ENCODE results near the gene ZG16.
"Not testable (repeated sequence)": the region's sequence is repeated elsewhere in the genome, so short reads cannot be mapped to it uniquely, and the experiment has no call there.

ZG16 gene

GRCh38 chr16:29790183-29790948 is 12.3 kb downstream of the ZG16 start, which contains the start of gene KIF22:
Gene KIF22, plus strand, starts transcription at chr16:29790751. Its CDS starts 9 bp downstream, at chr16:29790760.
- peak; percentile 99 for DNase-seq

- no peak for DNase-seq
Measured at GRCh38 chr16:29790949-29791844, 13.1 kb downstream of the ZG16 start.

DNA sequence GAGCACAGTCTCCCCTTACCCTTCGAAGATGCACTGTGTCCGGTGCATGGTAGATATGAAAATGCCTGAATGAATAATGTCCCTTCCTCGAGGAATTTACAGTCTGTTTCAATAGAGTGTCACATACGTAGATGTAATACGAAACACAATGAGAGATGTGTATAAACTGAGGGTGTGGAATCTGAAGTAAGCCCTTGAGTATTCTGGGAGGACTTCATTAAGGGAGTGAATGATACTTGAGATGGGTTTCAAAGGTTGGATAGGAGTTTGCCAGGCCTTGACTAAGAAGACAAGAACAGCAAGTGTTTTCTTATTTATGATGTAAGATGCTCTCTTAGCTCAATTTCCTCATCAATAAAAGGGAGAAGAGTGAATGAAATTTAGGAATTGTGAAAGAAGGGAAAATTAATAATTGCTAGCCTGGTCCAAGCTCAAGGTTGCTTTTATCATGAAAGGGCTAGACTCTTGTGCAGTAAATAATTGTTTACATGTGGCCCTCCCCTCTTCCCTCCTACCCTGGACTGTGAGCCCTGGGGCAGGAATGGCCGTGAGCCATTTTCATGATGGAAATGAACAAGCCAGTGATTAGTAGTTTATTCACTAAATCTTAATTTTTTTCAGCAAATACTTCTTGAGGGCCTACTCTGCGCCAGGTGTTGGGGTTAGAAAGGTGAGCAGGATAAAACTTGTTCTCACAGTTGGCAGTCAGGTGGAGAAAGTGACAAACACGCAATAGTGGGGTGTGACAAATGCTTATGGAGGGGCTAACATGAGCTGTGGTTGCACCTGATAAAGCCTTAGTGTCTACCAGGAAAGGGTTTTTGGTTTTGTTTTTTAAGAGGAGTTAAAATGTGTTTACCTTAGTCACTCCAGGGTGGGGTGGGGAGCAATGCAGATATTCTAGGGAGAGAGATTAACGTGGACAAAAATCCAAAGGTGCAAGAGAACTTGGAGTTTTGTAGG is 14.1 kb downstream of the ZG16 start:
- DNase-seq: no peak

GRCh38 chr16:29793153-29793552 is 15.1 kb downstream of the ZG16 start:
- DNase-seq: not testable (repeated sequence)

GRCh38 chr16:29794231-29794710 is 16.2 kb downstream of the ZG16 start:
- DNase-seq: no peak

DNA sequence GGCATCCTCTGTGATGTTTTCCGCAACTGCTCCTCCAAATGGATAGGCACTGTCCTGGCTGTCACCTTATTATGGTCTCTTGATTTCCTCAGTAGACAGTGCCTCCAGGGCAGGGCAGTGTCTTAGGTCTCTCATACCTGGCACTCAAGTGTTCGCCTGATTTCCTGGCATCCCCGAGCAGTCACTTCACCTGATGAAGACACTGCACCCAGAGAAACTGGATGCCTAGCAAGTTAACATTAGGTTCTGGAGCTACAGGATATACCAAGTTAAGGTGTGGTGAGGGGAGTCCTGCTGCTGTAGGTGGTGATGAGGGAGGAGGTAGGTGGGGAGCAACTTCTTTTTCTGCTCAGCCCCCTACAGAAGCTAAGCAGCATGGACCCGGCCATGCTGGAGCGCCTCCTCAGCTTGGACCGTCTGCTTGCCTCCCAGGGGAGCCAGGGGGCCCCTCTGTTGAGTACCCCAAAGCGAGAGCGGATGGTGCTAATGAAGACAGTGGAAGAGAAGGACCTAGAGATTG is 24.4 kb downstream of the ZG16 start:
- no peak for DNase-seq

DNA sequence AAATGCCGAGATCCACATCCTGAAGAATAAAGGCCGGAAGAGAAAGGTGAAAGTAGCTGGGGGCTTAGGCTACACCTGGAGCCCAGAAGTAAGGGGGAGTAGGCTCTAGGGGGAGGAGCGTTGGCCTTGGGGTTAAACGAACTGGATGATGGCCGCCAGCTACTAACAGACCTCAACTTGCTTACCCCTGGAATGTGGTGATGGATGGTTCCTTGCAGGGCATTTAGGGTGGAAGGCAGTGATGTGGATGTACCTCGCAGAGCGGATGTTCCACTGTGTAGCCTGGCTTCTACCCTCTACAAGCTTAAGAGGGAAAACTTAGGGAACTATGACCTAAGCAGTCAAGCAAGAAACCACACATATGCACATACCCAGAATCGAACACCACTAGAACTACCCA is 26.0 kb downstream of the ZG16 start:
- no peak for DNase-seq

- DNase-seq: no peak
Measured at GRCh38 chr16:29804455-29805231, 26.6 kb downstream of the ZG16 start.

- DNase-seq: peak; percentile 99
Measured at GRCh38 chr16:29805232-29806098, 27.4 kb downstream of the ZG16 start.

GRCh38 chr16:29806099-29806579 is 28.1 kb downstream of the ZG16 start, which contains the start of gene MAZ:
Gene MAZ, plus strand, starts transcription at chr16:29806529. Its CDS starts 173 bp downstream, at chr16:29806702.
- no peak for DNase-seq

GRCh38 chr16:29806641-29807425 is 28.8 kb downstream of the ZG16 start:
- DNase-seq: peak; percentile 82

GRCh38 chr16:29807426-29808218 is 29.6 kb downstream of the ZG16 start:
- peak; percentile 94 for DNase-seq

DNA sequence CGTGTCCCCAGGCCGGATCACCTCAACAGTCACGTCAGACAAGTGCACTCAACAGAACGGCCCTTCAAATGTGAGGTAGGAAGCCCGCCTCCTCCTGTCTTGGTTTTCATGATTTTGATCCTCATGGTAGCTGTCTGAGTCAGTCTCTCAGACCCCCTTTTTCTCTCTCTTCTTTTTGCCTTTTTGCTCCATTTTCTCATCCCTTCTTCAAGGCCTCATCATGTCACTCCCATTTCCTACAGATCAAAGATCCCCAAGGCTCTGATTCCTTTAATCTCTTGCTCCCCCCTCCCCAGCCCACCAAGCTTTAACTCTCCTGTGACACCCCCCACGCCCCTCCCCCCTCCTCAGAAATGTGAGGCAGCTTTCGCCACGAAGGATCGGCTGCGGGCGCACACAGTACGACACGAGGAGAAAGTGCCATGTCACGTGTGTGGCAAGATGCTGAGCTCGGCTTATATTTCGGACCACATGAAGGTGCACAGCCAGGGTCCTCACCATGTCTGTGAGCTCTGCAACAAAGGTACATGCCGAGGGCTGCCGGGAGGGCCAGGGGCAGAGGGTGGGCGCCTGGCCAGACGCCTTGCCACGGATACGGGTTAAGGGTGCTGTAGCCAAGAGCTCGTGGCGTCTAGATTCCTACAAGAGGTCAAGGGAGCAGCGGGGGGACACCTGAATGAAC is 30.3 kb downstream of the ZG16 start:
- DNase-seq: no peak

- DNase-seq: no peak
Measured at GRCh38 chr16:29809031-29809747, 31.1 kb downstream of the ZG16 start.

- no peak for DNase-seq
Measured at GRCh38 chr16:29809850-29810698, 32.0 kb downstream of the ZG16 start.

- DNase-seq: no peak
Measured at GRCh38 chr16:29810699-29811169, 32.7 kb downstream of the ZG16 start.

All from right hindlimb (tissue), 1 donor.